Endothelial cell of umbilical vein (primary cell): Measurements from ENCODE around the gene ACHE.

Experiments used
- CTCF ChIP-seq, 2 donors: IDR thresholded peaks; 1 replicate in 1 of 2; 2 replicates in 1 of 2; pipeline ENCODE4 v1.5.1; 2011; ENCODE audit warnings: low read length in 2 of 2, mild to moderate bottlenecking in 2 of 2, moderate library complexity in 2 of 2, control low read depth in 1 of 2, inconsistent platforms in 1 of 2, low read depth in 1 of 2; ENCODE audit not compliant: insufficient read depth in 1 of 2; ENCODE audit errors: extremely low read depth in 1 of 2
- EZH2 ChIP-seq: IDR thresholded peaks from 2 replicates; pipeline ENCODE4 v1.6.1; 2012; ENCODE audit warnings: borderline replicate concordance, low read depth, mild to moderate bottlenecking, moderate library complexity, low read length, inconsistent platforms; ENCODE audit not compliant: severe bottlenecking
- POLR2A ChIP-seq: IDR thresholded peaks from 2 replicates; pipeline ENCODE4 v1.6.1; 2012; ENCODE audit warnings: low read depth, mild to moderate bottlenecking, control low read depth, low read length

- TF ChIP-seq CTCF (IDR thresholded peaks at IDR 0.05; ENCODE audit: extremely low read depth in 1 of 2, insufficient read depth in 1 of 2, low read depth in 1 of 2, low read length in 2 of 2) (no peak), EZH2 (no peak), POLR2A (no peak)
Measured at GRCh38 chr7:100893318-100893895, 2.3 kb downstream of the ACHE start.
